BE2C (cell line): ENCODE measurements around the gene PITPNM3.

Source experiments
- DNase-seq: peaks from one replicate; pipeline ENCODE4 v3.0.0-alpha.2; 2020
- H3K27me3 ChIP-seq: fragments of 250-450 bp; sonication (Bioruptor Pico); 2 replicates; pipeline ENCODE4 v1.5.1; 2020; ENCODE audit warnings: mild to moderate bottlenecking
- H3K36me3 ChIP-seq: fragments of 250-450 bp; sonication (Bioruptor Pico); 2 replicates; pipeline ENCODE4 v1.5.1; 2020; ENCODE audit warnings: mild to moderate bottlenecking
- H3K4me1 ChIP-seq: fragments of 250-450 bp; sonication (Bioruptor Pico); 2 replicates; pipeline ENCODE4 v1.5.1; 2020
- H3K4me3 ChIP-seq: 2 replicates; pipeline ENCODE4 v1.5.1; 2011; ENCODE audit warnings: low read depth, low read length
- H3K9me3 ChIP-seq: fragments of 250-450 bp; sonication (Bioruptor Pico); 2 replicates; pipeline ENCODE4 v1.5.1; 2020
- TF ChIP-seq, protein P1 (sequence below): IDR thresholded peaks from 2 replicates; pipeline ENCODE4 v1.5.1; 2012; ENCODE audit warnings: mild to moderate bottlenecking, low read depth, low read length

Gene PITPNM3

DNA sequence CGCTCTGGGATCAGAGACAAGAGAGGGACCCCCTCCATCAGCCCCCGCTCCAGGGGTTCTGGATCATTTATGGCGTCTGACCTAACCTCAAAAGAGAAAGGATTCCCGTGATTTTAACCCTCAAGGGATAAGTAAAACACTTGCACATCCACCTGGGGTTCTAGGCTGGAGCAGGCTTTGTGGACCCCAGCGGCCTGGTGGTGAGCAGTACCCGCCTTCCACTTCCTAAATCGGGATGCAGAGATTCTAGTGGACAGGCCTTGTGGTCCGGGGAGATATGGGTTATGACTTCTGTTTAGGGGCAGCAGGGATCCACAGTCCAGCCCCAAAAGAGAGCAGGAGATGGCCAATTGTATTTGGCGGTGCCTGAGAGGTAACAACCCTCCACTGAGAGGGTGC, 684 bp upstream of the PITPNM3 start:
- Histone ChIP-seq H3K4me1 (no peaks in the 10 kb centered on the region), H3K9me3 (no peaks in the 10 kb centered on the region), H3K36me3 (no peaks in the 10 kb centered on the region), H3K4me3 (no peak overlapping the region), H3K27me3 (peaks cover 31% of the 10 kb centered on the region)
- TF ChIP-seq, protein P1, sequence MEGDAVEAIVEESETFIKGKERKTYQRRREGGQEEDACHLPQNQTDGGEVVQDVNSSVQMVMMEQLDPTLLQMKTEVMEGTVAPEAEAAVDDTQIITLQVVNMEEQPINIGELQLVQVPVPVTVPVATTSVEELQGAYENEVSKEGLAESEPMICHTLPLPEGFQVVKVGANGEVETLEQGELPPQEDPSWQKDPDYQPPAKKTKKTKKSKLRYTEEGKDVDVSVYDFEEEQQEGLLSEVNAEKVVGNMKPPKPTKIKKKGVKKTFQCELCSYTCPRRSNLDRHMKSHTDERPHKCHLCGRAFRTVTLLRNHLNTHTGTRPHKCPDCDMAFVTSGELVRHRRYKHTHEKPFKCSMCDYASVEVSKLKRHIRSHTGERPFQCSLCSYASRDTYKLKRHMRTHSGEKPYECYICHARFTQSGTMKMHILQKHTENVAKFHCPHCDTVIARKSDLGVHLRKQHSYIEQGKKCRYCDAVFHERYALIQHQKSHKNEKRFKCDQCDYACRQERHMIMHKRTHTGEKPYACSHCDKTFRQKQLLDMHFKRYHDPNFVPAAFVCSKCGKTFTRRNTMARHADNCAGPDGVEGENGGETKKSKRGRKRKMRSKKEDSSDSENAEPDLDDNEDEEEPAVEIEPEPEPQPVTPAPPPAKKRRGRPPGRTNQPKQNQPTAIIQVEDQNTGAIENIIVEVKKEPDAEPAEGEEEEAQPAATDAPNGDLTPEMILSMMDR, result no peak
- no peak for DNase-seq

DNA sequence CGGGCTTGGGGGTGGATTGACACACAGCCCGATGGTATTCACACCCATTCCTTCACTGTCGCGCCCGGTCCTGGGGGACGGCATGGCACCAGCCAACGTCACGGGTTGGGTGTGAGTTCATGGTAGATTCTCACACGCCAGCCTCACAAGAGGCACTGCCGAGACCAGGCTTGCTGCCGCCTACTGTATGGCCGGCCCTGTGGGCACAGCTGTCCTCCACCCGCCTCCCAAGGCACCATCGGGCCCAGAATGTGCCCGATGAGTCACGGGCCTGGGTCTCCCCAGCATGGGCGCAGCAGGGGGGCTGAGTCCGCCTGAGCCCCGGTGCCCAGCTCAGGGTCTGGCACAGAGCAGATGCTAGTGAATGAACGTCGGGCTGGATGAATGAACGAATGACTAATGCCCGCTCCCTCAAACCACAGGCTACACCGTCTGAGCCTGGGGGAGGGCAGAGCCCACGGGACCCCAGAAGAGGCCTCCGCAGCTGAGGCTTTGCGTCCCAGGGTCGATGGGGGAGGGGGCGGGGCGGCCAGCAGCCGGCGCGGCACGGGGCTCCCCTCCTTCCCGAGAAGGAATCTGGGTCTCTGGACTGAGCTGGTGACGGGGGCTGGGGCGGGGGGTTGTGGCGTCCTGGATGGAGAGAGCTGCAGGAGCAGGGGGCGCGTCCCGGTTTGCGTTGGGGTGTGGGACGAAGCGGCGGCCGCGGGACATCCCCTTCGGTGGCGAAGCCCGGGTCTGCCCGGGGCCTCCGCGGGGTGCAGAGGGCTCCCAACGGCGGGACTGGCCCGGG, 829 bp downstream of the PITPNM3 start:
- H3K4me3 ChIP-seq, result no peak overlapping the region

DNA sequence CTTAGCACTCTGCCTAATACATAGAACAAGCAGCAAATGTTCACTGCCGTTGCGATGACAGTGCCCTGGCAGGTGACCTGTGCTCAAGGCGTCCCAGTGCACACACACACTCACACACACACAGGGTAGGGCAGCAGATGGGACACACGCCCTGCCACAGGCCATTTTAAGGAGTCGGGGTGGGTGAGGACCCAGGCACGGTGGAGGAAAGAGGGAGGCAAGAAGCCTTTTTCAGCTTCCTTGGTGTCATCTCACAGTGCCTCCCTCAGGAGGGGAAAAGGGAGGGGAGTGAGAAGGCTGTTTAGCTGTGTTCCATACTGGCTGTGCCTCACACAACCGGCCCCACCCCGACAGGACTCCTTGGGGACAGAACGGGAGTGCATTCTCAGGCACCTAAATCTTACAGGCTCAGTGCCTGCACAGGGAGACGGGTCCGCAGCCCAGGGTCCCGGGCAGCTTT, 1.5 kb downstream of the PITPNM3 start:
- peaks cover 31% of the 10 kb centered on the region for H3K27me3 ChIP-seq
- no peak overlapping the region for H3K4me3 ChIP-seq
- H3K36me3 ChIP-seq, result no peaks in the 10 kb centered on the region
- TF ChIP-seq, protein P1, result no peak
- no peaks in the 10 kb centered on the region for H3K9me3 ChIP-seq
- no peak for DNase-seq
- H3K4me1 ChIP-seq, result no peaks in the 10 kb centered on the region

More for the DNA sequence above, 829 bp downstream of the PITPNM3 start:
- no peak for DNase-seq
- H3K9me3 ChIP-seq, result no peaks in the 10 kb centered on the region
- no peaks in the 10 kb centered on the region for H3K4me1 ChIP-seq
- peaks cover 31% of the 10 kb centered on the region for H3K27me3 ChIP-seq
- no peaks in the 10 kb centered on the region for H3K36me3 ChIP-seq
- TF ChIP-seq, protein P1, result no peak

DNA sequence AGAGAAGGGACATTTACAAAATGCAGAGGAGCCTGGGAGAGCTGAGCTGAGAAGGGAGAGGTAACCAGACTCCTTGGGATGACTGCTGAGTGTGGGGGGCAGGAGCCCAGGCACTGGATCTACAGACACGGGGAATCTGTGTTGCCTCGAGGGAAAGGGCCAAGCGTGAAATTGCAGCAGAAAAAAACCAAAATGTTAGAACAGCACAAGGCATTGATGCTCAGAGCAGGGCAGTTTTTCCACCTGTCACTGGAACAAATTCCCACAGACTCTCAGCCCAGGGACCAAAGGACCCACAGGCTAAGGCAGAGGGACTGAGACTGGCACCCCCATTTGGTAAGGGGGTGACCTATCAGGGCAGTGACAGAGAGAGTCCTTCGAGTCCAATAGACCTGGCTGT, 2.0 kb downstream of the PITPNM3 start:
- peaks cover 31% of the 10 kb centered on the region for H3K27me3 ChIP-seq
- no peaks in the 10 kb centered on the region for H3K36me3 ChIP-seq
- H3K4me3 ChIP-seq, result no peak overlapping the region
- no peaks in the 10 kb centered on the region for H3K4me1 ChIP-seq
- TF ChIP-seq, protein P1, result no peak
- no peak for DNase-seq
- H3K9me3 ChIP-seq, result no peaks in the 10 kb centered on the region

DNA sequence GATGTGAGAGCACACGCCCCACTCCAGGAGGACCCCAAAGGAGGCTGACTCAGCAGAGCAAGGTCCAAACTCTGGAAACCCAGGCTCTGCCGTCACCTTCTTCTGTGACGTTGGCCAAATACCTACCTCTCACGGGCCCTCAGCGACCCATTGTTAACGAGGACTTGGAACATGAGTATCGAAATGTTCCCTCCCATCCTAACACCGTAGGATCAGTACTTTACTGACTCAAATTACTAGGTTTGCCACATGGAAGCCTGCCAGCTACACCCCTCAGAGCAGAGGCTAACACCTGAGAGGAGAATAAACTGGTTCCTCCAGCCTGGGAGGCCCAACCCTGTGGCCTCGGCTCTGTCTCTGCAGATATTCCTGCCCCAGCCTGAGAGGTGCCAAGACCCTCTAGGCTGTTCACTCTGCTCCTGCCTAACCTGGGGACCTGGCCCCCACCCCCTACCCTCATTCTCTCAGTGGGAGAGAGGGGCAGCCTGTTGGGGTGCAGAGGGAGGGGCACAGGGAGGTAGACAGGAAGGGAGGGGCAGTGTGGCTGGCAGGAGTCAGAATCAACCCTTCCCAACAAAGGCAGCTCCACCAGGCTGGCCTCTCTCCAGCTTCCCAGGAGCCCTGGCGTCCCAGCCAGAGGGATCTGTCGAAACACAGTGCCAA, 4.4 kb downstream of the PITPNM3 start:
- DNase-seq, result no peak

More for the DNA sequence above, 4.4 kb downstream of the PITPNM3 start:
- Histone ChIP-seq H3K36me3 (no peaks in the 10 kb centered on the region), H3K4me3 (no peak overlapping the region), H3K27me3 (peaks cover 22% of the 10 kb centered on the region), H3K9me3 (no peaks in the 10 kb centered on the region), H3K4me1 (no peaks in the 10 kb centered on the region)
- TF ChIP-seq, protein P1, result no peak
